Measurements from ENCODE around the gene ST14.
"Not testable (repeated sequence)": the region's sequence is repeated elsewhere in the genome, so short reads cannot be mapped to it uniquely, and the experiment has no call there.

ST14 gene

GRCh38 chr11:130217133-130218031, 57.8 kb downstream of the ST14 start:
- in situ Hi-C loops (cut with MboI; ENCODE audit: low sequenced_read_pairs): loop anchor here (25.0 kb wide), 1 partner anchor 645 kb away; no protein-coding TSS in a partner anchor

- in situ Hi-C loops (cut with MboI; ENCODE audit: low sequenced_read_pairs): loop anchor here (25.0 kb wide), 1 partner anchor 644 kb away; no protein-coding TSS in a partner anchor
Measured at GRCh38 chr11:130218501-130219070, 59.0 kb downstream of the ST14 start.

- in situ Hi-C loops (cut with MboI; ENCODE audit: low sequenced_read_pairs): loop anchor here (25.0 kb wide), 1 partner anchor 643 kb away; no protein-coding TSS in a partner anchor
Measured at GRCh38 chr11:130219148-130219547, 59.6 kb downstream of the ST14 start.

GRCh38 chr11:130220311-130221035, 60.9 kb downstream of the ST14 start:
- in situ Hi-C loops (cut with MboI; ENCODE audit: low sequenced_read_pairs): loop anchor here (25.0 kb wide), 1 partner anchor 642 kb away; no protein-coding TSS in a partner anchor

- in situ Hi-C loops (cut with MboI; ENCODE audit: low sequenced_read_pairs): loop anchor here (25.0 kb wide), 1 partner anchor 639 kb away; no protein-coding TSS in a partner anchor
Measured at GRCh38 chr11:130223291-130223971, 63.8 kb downstream of the ST14 start.

GRCh38 chr11:130227373-130227772, 67.8 kb downstream of the ST14 start:
- in situ Hi-C loops (cut with MboI; ENCODE audit: low sequenced_read_pairs): no loop called here

GRCh38 chr11:130233486-130233885, 73.9 kb downstream of the ST14 start:
- in situ Hi-C loops (cut with MboI; ENCODE audit: low sequenced_read_pairs): not testable (repeated sequence)

GRCh38 chr11:130233888-130234287, 74.3 kb downstream of the ST14 start:
- in situ Hi-C loops (cut with MboI; ENCODE audit: low sequenced_read_pairs): not testable (repeated sequence)

- in situ Hi-C loops (cut with MboI; ENCODE audit: low sequenced_read_pairs): no loop called here
Measured at GRCh38 chr11:130234315-130234714, 74.7 kb downstream of the ST14 start.

- in situ Hi-C loops (cut with MboI; ENCODE audit: low sequenced_read_pairs): no loop called here
Measured at GRCh38 chr11:130237282-130238006, 77.9 kb downstream of the ST14 start.

- in situ Hi-C loops (cut with MboI; ENCODE audit: low sequenced_read_pairs): no loop called here
Measured at GRCh38 chr11:130241713-130242112, 82.1 kb downstream of the ST14 start.

GRCh38 chr11:130243816-130244215, 84.2 kb downstream of the ST14 start:
- in situ Hi-C loops (cut with MboI; ENCODE audit: low sequenced_read_pairs): no loop called here

- in situ Hi-C loops (cut with MboI; ENCODE audit: low sequenced_read_pairs): no loop called here
Measured at GRCh38 chr11:130244848-130245247, 85.3 kb downstream of the ST14 start.

- in situ Hi-C loops (cut with MboI; ENCODE audit: low sequenced_read_pairs): not testable (repeated sequence)
Measured at GRCh38 chr11:130245375-130245774, 85.8 kb downstream of the ST14 start.

- in situ Hi-C loops (cut with MboI; ENCODE audit: low sequenced_read_pairs): no loop called here
Measured at GRCh38 chr11:130246270-130246669, 86.7 kb downstream of the ST14 start.

- in situ Hi-C loops (cut with MboI; ENCODE audit: low sequenced_read_pairs): no loop called here
Measured at GRCh38 chr11:130246738-130247137, 87.2 kb downstream of the ST14 start.

GRCh38 chr11:130247319-130247718, 87.7 kb downstream of the ST14 start:
- in situ Hi-C loops (cut with MboI; ENCODE audit: low sequenced_read_pairs): no loop called here

- in situ Hi-C loops (cut with MboI; ENCODE audit: low sequenced_read_pairs): no loop called here
Measured at GRCh38 chr11:130249371-130249770, 89.8 kb downstream of the ST14 start.

GRCh38 chr11:130249929-130250328, 90.3 kb downstream of the ST14 start:
- in situ Hi-C loops (cut with MboI; ENCODE audit: low sequenced_read_pairs): not testable (repeated sequence)

GRCh38 chr11:130251763-130252162, 92.2 kb downstream of the ST14 start:
- in situ Hi-C loops (cut with MboI; ENCODE audit: low sequenced_read_pairs): not testable (repeated sequence)
